HG03095 (cell line): ENCODE results near the gene SLC9A4.
A peak's percentile ranks its signal among the peaks of the same experiment; 100 is the strongest.

Experiments
- ATAC-seq: cut with Tn5 transposase; IDR thresholded peaks from one replicate; pipeline ENCODE4 v1.9.1; 2021; ENCODE audit warnings: moderate library complexity; ENCODE audit not compliant: unreplicated experiment

SLC9A4 gene, protein sequence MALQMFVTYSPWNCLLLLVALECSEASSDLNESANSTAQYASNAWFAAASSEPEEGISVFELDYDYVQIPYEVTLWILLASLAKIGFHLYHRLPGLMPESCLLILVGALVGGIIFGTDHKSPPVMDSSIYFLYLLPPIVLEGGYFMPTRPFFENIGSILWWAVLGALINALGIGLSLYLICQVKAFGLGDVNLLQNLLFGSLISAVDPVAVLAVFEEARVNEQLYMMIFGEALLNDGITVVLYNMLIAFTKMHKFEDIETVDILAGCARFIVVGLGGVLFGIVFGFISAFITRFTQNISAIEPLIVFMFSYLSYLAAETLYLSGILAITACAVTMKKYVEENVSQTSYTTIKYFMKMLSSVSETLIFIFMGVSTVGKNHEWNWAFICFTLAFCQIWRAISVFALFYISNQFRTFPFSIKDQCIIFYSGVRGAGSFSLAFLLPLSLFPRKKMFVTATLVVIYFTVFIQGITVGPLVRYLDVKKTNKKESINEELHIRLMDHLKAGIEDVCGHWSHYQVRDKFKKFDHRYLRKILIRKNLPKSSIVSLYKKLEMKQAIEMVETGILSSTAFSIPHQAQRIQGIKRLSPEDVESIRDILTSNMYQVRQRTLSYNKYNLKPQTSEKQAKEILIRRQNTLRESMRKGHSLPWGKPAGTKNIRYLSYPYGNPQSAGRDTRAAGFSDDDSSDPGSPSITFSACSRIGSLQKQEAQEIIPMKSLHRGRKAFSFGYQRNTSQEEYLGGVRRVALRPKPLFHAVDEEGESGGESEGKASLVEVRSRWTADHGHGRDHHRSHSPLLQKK

GRCh38 chr2:102473020-102473419, at the start of gene SLC9A4:
SLC9A4 (plus strand) TSS chr2:102473226; CDS start chr2:102473760, 534 bp downstream.
- no peak for ATAC-seq

DNA sequence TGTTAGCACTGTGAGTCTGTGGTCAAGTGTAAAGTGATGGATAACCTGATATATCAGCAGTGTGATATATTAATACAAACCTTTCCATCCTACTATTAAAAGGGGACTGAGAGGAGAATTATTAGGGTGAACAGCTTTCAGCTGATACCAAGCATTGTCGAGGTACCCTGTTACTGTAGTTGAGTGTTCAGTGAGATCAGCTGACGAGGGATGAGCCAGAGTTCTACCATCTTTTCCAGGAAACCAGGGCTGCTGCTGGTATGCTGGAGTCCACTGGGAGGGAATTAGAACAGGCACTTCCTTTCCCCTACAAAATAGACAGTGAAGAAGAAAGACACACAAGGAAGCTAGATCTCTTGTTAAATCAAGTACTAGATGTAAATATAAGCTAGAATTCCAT, 49.7 kb upstream of the SLC9A4 start:
- no peak for ATAC-seq

- peak; percentile 92 for ATAC-seq
These were observed 48.3 kb upstream of the SLC9A4 start for GRCh38 chr2:102424754-102425153.

- no peak for ATAC-seq
These were observed 47.4 kb upstream of the SLC9A4 start for GRCh38 chr2:102425441-102426132.

- no peak for ATAC-seq
These were observed 45.8 kb upstream of the SLC9A4 start for GRCh38 chr2:102427249-102427648.

- no peak for ATAC-seq
These were observed 44.5 kb upstream of the SLC9A4 start for GRCh38 chr2:102428573-102428972.

DNA sequence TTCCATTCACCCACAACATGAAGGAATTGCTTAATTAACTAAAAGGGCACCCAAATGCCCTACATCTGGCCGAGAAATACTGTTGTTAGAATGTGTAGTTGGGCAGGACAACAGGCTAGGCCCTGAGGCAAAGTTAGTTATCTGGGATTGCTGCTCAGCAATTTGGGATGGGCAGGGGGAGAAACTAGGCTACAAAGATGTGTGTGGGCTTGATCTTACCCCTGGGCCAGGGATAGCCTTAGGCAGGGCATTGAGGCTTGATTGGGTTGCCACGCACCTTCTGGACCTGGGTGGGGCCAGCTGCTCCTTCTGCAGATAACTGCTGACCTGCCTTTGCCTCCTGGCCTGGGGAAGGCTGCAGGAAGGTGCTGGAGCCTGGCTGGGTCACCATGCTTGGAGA, 40.6 kb upstream of the SLC9A4 start:
- no peak for ATAC-seq

- no peak for ATAC-seq
These were observed 38.9 kb upstream of the SLC9A4 start for GRCh38 chr2:102433973-102434654.

- ATAC-seq: no peak
These were observed 38.2 kb upstream of the SLC9A4 start for GRCh38 chr2:102434655-102435381.

- no peak for ATAC-seq
These were observed 37.3 kb upstream of the SLC9A4 start for GRCh38 chr2:102435741-102436140.

- no peak for ATAC-seq
These were observed 36.7 kb upstream of the SLC9A4 start for GRCh38 chr2:102436323-102436722.

GRCh38 chr2:102437122-102437521, 35.9 kb upstream of the SLC9A4 start:
- ATAC-seq: no peak

DNA sequence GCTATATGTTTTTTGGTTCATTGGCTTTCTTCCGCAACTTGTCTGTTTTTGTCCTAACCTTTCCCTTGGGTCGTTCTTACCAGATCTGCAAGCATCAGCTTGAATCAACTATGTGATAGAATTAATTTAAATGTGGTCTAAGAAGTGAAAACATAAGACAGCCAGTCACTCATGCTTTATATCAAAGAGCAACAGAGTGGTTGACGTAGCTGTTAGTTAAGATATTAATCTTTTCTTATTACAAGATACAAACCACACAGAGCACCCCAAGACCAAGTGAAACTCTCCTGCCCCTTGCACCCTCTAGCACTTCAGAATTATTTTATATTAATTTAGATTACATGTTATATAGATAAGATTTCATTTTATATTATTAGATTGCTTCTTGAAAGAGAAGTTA, 34.9 kb upstream of the SLC9A4 start:
- ATAC-seq: no peak

DNA sequence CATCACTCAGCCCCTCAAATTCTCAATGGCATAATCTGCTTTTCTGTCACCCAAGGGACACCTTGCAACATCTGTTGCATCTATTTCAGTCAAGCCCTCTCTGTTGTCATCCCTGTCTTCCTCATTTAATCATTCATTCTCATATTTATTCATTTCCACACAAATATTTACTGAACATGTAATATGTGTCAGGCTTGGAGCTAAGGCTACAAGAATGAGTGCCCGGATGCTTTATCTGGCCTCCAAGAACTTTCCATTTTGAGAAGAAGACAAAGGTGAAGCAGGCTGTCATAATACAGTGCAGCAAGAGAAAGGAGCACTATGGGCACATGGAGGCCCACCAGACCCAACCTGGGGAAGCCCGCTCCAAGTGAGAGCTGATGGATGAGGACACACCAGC, 34.4 kb upstream of the SLC9A4 start:
- ATAC-seq: no peak

DNA sequence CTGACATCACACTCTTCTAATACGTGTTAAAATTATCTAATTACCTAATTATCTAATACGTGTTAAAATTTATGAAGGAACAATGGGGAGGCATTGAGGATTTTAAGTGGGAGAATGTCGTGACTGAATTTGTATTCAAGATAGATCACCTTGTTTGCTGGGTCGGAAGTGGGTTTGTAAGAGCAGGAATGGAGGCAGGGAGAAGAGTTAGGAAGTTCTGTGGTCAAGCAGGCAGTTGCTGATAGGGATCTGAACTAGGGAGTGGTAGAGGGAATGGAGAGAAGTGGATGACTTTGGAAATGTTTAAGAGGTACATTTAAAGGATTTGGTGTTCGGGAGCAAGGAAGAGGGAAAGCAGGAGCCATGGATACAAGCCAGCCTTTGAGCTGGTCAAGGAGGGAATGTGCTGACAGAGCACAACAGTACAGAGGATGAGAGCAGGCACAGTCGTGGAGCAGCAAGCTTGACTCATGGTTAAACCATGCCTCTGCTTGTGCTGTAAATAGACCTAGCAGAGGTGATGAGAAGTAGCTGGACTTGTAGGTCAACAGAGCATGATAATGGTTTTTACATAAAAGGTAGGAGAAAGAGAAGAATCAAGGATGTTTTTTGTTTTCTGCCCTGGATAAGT, 33.8 kb upstream of the SLC9A4 start:
- ATAC-seq: no peak

DNA sequence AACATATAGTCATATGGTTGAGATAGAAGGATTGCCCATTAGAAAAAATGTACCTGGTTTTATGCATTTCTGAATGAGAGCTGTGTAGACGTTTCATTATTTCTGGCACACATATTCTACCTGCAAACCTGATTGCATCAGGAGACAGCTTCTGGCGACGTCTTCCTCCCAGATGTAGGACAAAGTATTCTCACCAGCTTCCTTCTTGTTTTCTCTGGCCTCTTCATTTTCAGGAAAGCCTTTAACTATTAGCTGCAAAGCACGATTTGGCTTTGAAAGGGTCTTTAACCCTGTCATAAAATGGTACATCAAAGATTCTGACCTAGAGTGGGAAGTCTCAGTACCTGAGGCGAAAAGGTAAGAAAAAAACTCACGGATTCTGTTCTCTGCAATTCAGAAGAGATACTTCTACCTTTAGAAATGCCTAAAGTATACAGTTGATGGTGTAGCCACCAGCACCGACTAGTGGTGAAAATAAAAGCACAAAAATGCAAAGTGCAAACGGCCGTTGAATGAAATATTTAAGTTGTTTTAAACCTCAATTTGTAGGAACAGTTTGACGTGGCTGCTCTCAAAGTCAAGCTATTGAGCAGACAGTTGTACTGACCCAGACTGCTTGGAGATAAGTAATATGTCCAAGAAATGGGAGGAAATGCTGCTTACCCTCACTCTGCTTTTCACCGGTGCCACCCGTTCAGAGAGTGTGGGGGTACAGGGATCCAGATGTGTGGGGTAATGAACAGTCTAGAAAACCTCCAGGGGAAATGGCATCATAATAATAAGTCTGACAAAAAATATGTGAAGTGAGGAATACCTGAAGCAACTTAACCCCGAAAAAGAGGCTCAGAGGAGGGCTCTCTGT, 29.8 kb upstream of the SLC9A4 start:
- ATAC-seq: no peak

DNA sequence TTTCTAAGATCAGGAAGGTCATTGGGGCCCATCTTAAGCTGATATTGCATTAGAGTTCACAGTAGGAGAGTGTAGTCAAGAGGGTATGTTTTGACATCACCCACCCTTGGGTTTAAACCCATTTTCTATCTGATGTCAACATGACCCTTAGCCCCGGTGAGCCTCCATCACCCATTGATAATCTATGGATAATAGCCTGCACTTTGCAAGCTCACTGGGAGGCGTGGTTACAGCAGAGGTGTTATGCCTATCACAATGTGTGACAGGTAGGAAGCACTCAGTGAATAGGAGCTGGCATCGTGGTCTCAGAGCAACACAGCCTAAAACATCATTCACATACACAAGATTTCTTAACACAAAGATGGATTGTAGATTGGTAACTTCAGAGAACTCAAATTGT, 28.8 kb upstream of the SLC9A4 start:
- no peak for ATAC-seq

DNA sequence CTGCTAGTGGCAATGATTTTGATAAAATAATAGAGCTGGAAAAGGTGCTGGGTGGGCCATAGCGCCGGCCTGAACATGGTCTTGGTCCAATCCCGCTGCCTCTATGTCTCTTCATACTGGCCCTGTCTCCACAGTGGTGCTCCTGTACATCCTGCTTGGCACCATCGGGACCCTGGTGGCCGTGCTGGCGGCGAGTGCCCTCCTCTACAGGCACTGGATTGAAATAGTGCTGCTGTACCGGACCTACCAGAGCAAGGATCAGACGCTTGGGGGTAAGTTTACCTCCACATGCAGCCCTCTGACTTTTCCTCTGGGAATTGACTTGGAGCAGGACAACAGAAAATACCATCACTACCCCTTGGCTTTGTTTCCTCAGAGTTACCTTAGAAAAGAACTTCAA, 26.1 kb upstream of the SLC9A4 start:
- ATAC-seq: no peak

DNA sequence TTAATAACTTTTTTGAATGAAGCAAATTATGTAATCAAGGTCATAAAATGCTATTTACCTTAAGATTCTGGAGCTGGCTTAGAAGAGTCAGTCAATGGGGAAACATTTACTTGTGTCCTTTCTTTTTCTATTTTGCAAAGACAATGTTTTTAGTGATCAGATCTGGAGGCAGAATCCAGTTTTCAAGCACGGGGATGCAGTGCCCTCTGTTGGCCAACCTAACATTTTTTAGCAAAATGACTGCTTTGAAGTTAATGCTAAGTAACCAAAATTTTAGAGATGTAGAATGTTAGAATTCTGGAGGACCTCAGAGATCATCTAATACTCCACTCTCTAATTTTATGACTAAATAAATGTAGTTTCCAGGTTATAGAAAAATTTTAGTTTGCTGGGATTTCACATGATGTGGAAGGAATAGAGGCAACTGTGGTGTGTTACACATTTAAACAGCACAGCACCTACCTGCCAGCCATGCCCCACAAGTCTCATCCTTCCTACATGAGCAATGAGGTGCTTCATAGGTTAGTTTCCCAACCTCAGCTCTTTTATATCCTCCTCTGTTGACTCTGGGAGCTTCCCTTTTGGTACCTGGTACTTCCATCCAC, 23.6 kb upstream of the SLC9A4 start:
- no peak for ATAC-seq
